Spinal cord (tissue), 10 donors: Measurements from ENCODE around the gene DMD. TPM values are rescaled to one million over a fixed set of nuclear protein-coding genes. Genes with fewer than 3 reads are reported as not detected.

ENCODE experiments used
- DNase-seq, 6 donors: peaks; one replicate each; pipeline versions ENCODE4 v3.0.0 to v3.0.0-alpha.2; 2013 to 2015; ENCODE audit warnings: low spot score in 6 of 6, low read depth in 4 of 6
- H3K27ac ChIP-seq: one replicate; pipeline ENCODE4 v1.5.1; 2013; ENCODE audit warnings: low read depth, low read length, control low read depth
- H3K27me3 ChIP-seq: one replicate; pipeline ENCODE4 v1.6.1; 2013; ENCODE audit warnings: low read length; ENCODE audit not compliant: control insufficient read depth, insufficient read depth
- H3K36me3 ChIP-seq: one replicate; pipeline ENCODE4 v1.6.1; 2013; ENCODE audit warnings: low read length; ENCODE audit not compliant: control insufficient read depth, insufficient read depth
- H3K4me1 ChIP-seq: one replicate; pipeline ENCODE4 v1.6.1; 2013; ENCODE audit warnings: low read length; ENCODE audit not compliant: control insufficient read depth, insufficient read depth
- H3K4me3 ChIP-seq: one replicate; pipeline ENCODE4 v1.5.1; 2013; ENCODE audit warnings: low read depth, low read length, control low read depth
- H3K9me3 ChIP-seq: one replicate; pipeline ENCODE4 v1.6.1; 2013; ENCODE audit warnings: low read length; ENCODE audit not compliant: control insufficient read depth, insufficient read depth
- WGBS: methylation state at CpG from one replicate; pipeline ENCODE4 v1.1.5; 2013; ENCODE audit warnings: missing lambda C conversion rate; ENCODE audit not compliant: insufficient coverage; 5-methylcytosine and 5-hydroxymethylcytosine counted together
- polyA plus RNA-seq, 2 donors: library from polyadenylated mRNA; unstranded; fragments of 120-200 nt; gene quantifications; one replicate each; pipeline ENCODE4 v1.2.1, GENCODE V29; 2013; ENCODE audit not compliant: insufficient read length in 2 of 2
- total RNA-seq, 2 donors: library from RNA; depleted of rRNA in 1 of 2; stranded (reverse); fragments of 120-200 nt in 1 of 2; fragments of >200 nt in 1 of 2; gene quantifications; one replicate each; pipeline versions ENCODE4 v1.2.3 to v1.2.4, GENCODE V29; 2013 to 2014
- donor health status: healthy.

DMD gene
- total and polyA plus RNA-seq, 4 donors, result 28.4 to 112 (median 41.9) TPM

GRCh38 chrX:33132569-33132968, 78.8 kb downstream of the DMD start:
- no peaks in the 10 kb centered on the region for H3K4me1 ChIP-seq
- no peak for DNase-seq
- no peaks in the 10 kb centered on the region for H3K36me3 ChIP-seq
- H3K4me3 ChIP-seq, result no peak overlapping the region
- H3K27me3 ChIP-seq, result peaks cover 8% of the 10 kb centered on the region
- 33% methylated on average over 1 of the region's 3 CpGs for WGBS
- H3K27ac ChIP-seq, result no peak overlapping the region
- H3K9me3 ChIP-seq, result no peaks in the 10 kb centered on the region

GRCh38 chrX:33129607-33130006, 81.7 kb downstream of the DMD start:
- WGBS, result no CpG with 5 or more reads among the region's 7 CpGs
- Histone ChIP-seq H3K4me1 (no peaks in the 10 kb centered on the region), H3K4me3 (no peak overlapping the region), H3K9me3 (no peaks in the 10 kb centered on the region), H3K27ac (no peak overlapping the region), H3K27me3 (peaks cover 8% of the 10 kb centered on the region), H3K36me3 (no peaks in the 10 kb centered on the region)
- peak in 1 of 6 donors; percentile 47 for DNase-seq

- no peak overlapping the region for H3K27ac ChIP-seq
- 62% methylated on average over 4 of the region's 10 CpGs for WGBS
- no peaks in the 10 kb centered on the region for H3K4me1 ChIP-seq
- H3K9me3 ChIP-seq, result no peaks in the 10 kb centered on the region
- no peaks in the 10 kb centered on the region for H3K36me3 ChIP-seq
- DNase-seq, result peak in 1 of 6 donors; percentile 53
- H3K27me3 ChIP-seq, result peaks cover 8% of the 10 kb centered on the region
- H3K4me3 ChIP-seq, result no peak overlapping the region
Measured at GRCh38 chrX:33128048-33128805, 83.1 kb downstream of the DMD start.

GRCh38 chrX:33126469-33126868, 84.9 kb downstream of the DMD start:
- H3K27me3 ChIP-seq, result peaks cover 8% of the 10 kb centered on the region
- WGBS, result no CpG with 5 or more reads among the region's 6 CpGs
- no peak for DNase-seq

GRCh38 chrX:33109858-33110257, 101.5 kb downstream of the DMD start:
- Histone ChIP-seq H3K9me3 (no peaks in the 10 kb centered on the region), H3K36me3 (no peaks in the 10 kb centered on the region), H3K4me1 (no peaks in the 10 kb centered on the region), H3K27me3 (no peaks in the 10 kb centered on the region), H3K4me3 (no peak overlapping the region), H3K27ac (no peak overlapping the region)
- 44% methylated on average over 2 of the region's 3 CpGs for WGBS
- no peak for DNase-seq

More at GRCh38 chrX:33126469-33126868, 84.9 kb downstream of the DMD start:
- H3K27ac ChIP-seq, result no peak overlapping the region
- no peak overlapping the region for H3K4me3 ChIP-seq
- H3K9me3 ChIP-seq, result no peaks in the 10 kb centered on the region
- no peaks in the 10 kb centered on the region for H3K36me3 ChIP-seq
- H3K4me1 ChIP-seq, result no peaks in the 10 kb centered on the region

GRCh38 chrX:33106737-33107136, 104.6 kb downstream of the DMD start:
- H3K4me3 ChIP-seq, result no peak overlapping the region
- no peaks in the 10 kb centered on the region for H3K9me3 ChIP-seq
- H3K36me3 ChIP-seq, result no peaks in the 10 kb centered on the region

GRCh38 chrX:33095079-33095478, 116.3 kb downstream of the DMD start:
- Histone ChIP-seq H3K27ac (no peak overlapping the region), H3K27me3 (no peaks in the 10 kb centered on the region)

More at GRCh38 chrX:33106737-33107136, 104.6 kb downstream of the DMD start:
- no peak overlapping the region for H3K27ac ChIP-seq
- no peaks in the 10 kb centered on the region for H3K4me1 ChIP-seq
- WGBS, result 94% methylated on average over 7 of the region's 8 CpGs
- no peaks in the 10 kb centered on the region for H3K27me3 ChIP-seq
- DNase-seq, result no peak

GRCh38 chrX:33087411-33087810, 123.9 kb downstream of the DMD start:
- DNase-seq, result no peak
- Histone ChIP-seq H3K36me3 (no peaks in the 10 kb centered on the region), H3K4me3 (no peak overlapping the region), H3K9me3 (no peaks in the 10 kb centered on the region), H3K4me1 (no peaks in the 10 kb centered on the region), H3K27me3 (no peaks in the 10 kb centered on the region), H3K27ac (no peak overlapping the region)

More at GRCh38 chrX:33095079-33095478, 116.3 kb downstream of the DMD start:
- Histone ChIP-seq H3K9me3 (no peaks in the 10 kb centered on the region), H3K4me1 (no peaks in the 10 kb centered on the region), H3K4me3 (no peak overlapping the region), H3K36me3 (no peaks in the 10 kb centered on the region)
- DNase-seq, result no peak
- WGBS, result no CpG with 5 or more reads among the region's 3 CpGs

- Histone ChIP-seq H3K4me1 (no peaks in the 10 kb centered on the region), H3K9me3 (no peaks in the 10 kb centered on the region), H3K27me3 (no peaks in the 10 kb centered on the region), H3K4me3 (no peak overlapping the region), H3K36me3 (no peaks in the 10 kb centered on the region), H3K27ac (no peak overlapping the region)
- peak in 1 of 6 donors; percentile 16 for DNase-seq
- WGBS, result no CpG with 5 or more reads among the region's 1 CpG
Measured at GRCh38 chrX:33086886-33087285, 124.5 kb downstream of the DMD start.

- Histone ChIP-seq H3K4me3 (no peak overlapping the region), H3K27ac (no peak overlapping the region), H3K36me3 (no peaks in the 10 kb centered on the region), H3K27me3 (no peaks in the 10 kb centered on the region), H3K9me3 (peaks cover under 1% of the 10 kb centered on the region), H3K4me1 (no peaks in the 10 kb centered on the region)
- WGBS, result 67% methylated on average over 1 of the region's 1 CpG
- no peak for DNase-seq
Measured at GRCh38 chrX:33082371-33082770, 129.0 kb downstream of the DMD start.
